MM.1S (cell line): ENCODE measurements around the gene RPTOR.

Experiments
- DNase-seq: peaks from one replicate; pipeline ENCODE4 v3.0.0-alpha.2; 2015
- H2AFZ ChIP-seq: fragments of 300-600 bp; sonication (generic); 2 replicates; pipeline ENCODE4 v1.6.0; 2016; ENCODE audit warnings: antibody characterized with exemption, low read length
- H3F3A ChIP-seq: fragments of 300-600 bp; sonication (generic); 2 replicates; pipeline ENCODE4 v1.6.1; 2016; ENCODE audit warnings: mild to moderate bottlenecking, antibody characterized with exemption, low read length, moderate library complexity, mixed read lengths; ENCODE audit not compliant: insufficient read depth
- H3K27ac ChIP-seq: fragments of 300-600 bp; sonication (generic); 2 replicates; pipeline ENCODE4 v1.5.1; 2016; ENCODE audit warnings: mild to moderate bottlenecking, low read length
- H3K27me3 ChIP-seq: fragments of 300-600 bp; sonication (generic); replicated peaks from 2 replicates; pipeline ENCODE4 v1.6.0; 2016; ENCODE audit warnings: low read length; ENCODE audit not compliant: insufficient read depth
- H3K36me3 ChIP-seq: fragments of 300-600 bp; sonication (generic); replicated peaks from 2 replicates; pipeline ENCODE4 v1.6.1; 2016; ENCODE audit warnings: mild to moderate bottlenecking, low read length, mixed read lengths; ENCODE audit not compliant: insufficient read depth
- H3K4me1 ChIP-seq: fragments of 300-600 bp; sonication (generic); 2 replicates; pipeline ENCODE4 v1.6.1; 2016; ENCODE audit warnings: low read length, mixed read lengths
- H3K4me2 ChIP-seq: fragments of 300-600 bp; sonication (generic); 2 replicates; pipeline ENCODE4 v1.6.0; 2016; ENCODE audit warnings: low read depth, low read length
- H3K4me3 ChIP-seq: fragments of 300-600 bp; sonication (generic); 2 replicates; pipeline ENCODE4 v1.5.1; 2016; ENCODE audit warnings: low read length, mixed read lengths
- H3K79me2 ChIP-seq: fragments of 300-600 bp; sonication (generic); 2 replicates; pipeline ENCODE4 v1.6.1; 2016; ENCODE audit warnings: mixed run types, low read length, mixed read lengths
- H3K9ac ChIP-seq: fragments of 300-600 bp; sonication (generic); 2 replicates; pipeline ENCODE4 v1.6.1; 2016; ENCODE audit warnings: low read length, mixed read lengths
- H3K9me2 ChIP-seq: fragments of 300-600 bp; sonication (generic); replicated peaks from 2 replicates; pipeline ENCODE4 v1.6.1; 2016; ENCODE audit warnings: mild to moderate bottlenecking, low read length, mixed read lengths; ENCODE audit not compliant: insufficient read depth
- H3K9me3 ChIP-seq: fragments of 300-600 bp; sonication (generic); replicated peaks from 2 replicates; pipeline ENCODE4 v1.6.1; 2016; ENCODE audit warnings: mild to moderate bottlenecking, low read length, mixed read lengths; ENCODE audit not compliant: insufficient read depth
- H4K20me1 ChIP-seq: fragments of 300-600 bp; sonication (generic); 2 replicates; pipeline ENCODE4 v1.6.1; 2016; ENCODE audit warnings: mild to moderate bottlenecking, low read length, moderate library complexity, mixed read lengths; ENCODE audit not compliant: insufficient read depth
- CTCF ChIP-seq: fragments of 300-600 bp; sonication (generic); IDR thresholded peaks from 2 replicates; pipeline ENCODE4 v1.5.1; 2016; ENCODE audit warnings: antibody characterized with exemption, low read length, mixed read lengths
- EZH2 ChIP-seq: fragments of 300-600 bp; sonication (generic); optimal IDR thresholded peaks from 2 replicates; pipeline ENCODE3; 2017; ENCODE audit warnings: low read depth, mild to moderate bottlenecking, antibody characterized with exemption, low read length, mixed read lengths
- EZH2phosphoT487 ChIP-seq: fragments of 300-600 bp; sonication (generic); IDR thresholded peaks from 2 replicates; pipeline ENCODE4 v1.6.1; 2018; ENCODE audit warnings: antibody characterized with exemption, low read length

The RPTOR gene

GRCh38 chr17:80516171-80516932 is 28.3 kb upstream of the RPTOR start:
- Histone ChIP-seq H3K9ac (no peak overlapping the region), H3K36me3 (no peaks in the 10 kb centered on the region), H2AFZ (no peak overlapping the region), H4K20me1 (no peaks in the 10 kb centered on the region), H3K4me1 (no peaks in the 10 kb centered on the region), H3K27ac (no peak overlapping the region), H3K4me2 (no peak overlapping the region), H3K79me2 (no peaks in the 10 kb centered on the region), H3K9me3 (no peaks in the 10 kb centered on the region), H3K9me2 (no peaks in the 10 kb centered on the region), H3F3A (no peaks in the 10 kb centered on the region), H3K27me3 (peaks cover 90% of the 10 kb centered on the region), H3K4me3 (no peak overlapping the region)
- TF ChIP-seq EZH2 (no peak), EZH2phosphoT487 (no peak), CTCF (no peak)
- no peak for DNase-seq

GRCh38 chr17:80517641-80518040 is 27.0 kb upstream of the RPTOR start:
- no peak overlapping the region for H3K4me3 ChIP-seq
- no peaks in the 10 kb centered on the region for H4K20me1 ChIP-seq
- no peaks in the 10 kb centered on the region for H3K9me2 ChIP-seq
- H3K79me2 ChIP-seq = no peaks in the 10 kb centered on the region
- H3K4me2 ChIP-seq = no peak overlapping the region
- no peak for TF ChIP-seq EZH2phosphoT487
- TF ChIP-seq EZH2 = no peak
- TF ChIP-seq CTCF = no peak
- peaks cover 92% of the 10 kb centered on the region for H3K27me3 ChIP-seq
- no peak for DNase-seq
- H3F3A ChIP-seq = no peaks in the 10 kb centered on the region
- H3K4me1 ChIP-seq = no peaks in the 10 kb centered on the region
- H3K9ac ChIP-seq = no peak overlapping the region
- no peak overlapping the region for H2AFZ ChIP-seq
- no peaks in the 10 kb centered on the region for H3K9me3 ChIP-seq
- H3K27ac ChIP-seq = no peak overlapping the region
- H3K36me3 ChIP-seq = no peaks in the 10 kb centered on the region

- H3K36me3 ChIP-seq = no peaks in the 10 kb centered on the region
- no peaks in the 10 kb centered on the region for H3K4me1 ChIP-seq
- H3K79me2 ChIP-seq = no peaks in the 10 kb centered on the region
- H2AFZ ChIP-seq = no peak overlapping the region
- H3K9ac ChIP-seq = no peak overlapping the region
- H3K4me3 ChIP-seq = no peak overlapping the region
- TF ChIP-seq EZH2phosphoT487 = no peak
- no peak for TF ChIP-seq EZH2
- TF ChIP-seq CTCF = no peak
- no peak for DNase-seq
- no peak overlapping the region for H3K27ac ChIP-seq
- H3K4me2 ChIP-seq = no peak overlapping the region
- no peaks in the 10 kb centered on the region for H3F3A ChIP-seq
- H3K9me3 ChIP-seq = no peaks in the 10 kb centered on the region
- no peaks in the 10 kb centered on the region for H3K9me2 ChIP-seq
- peaks cover 92% of the 10 kb centered on the region for H3K27me3 ChIP-seq
- no peaks in the 10 kb centered on the region for H4K20me1 ChIP-seq
Observed at GRCh38 chr17:80518392-80518791, 26.2 kb upstream of the RPTOR start.
